Activated CD8-positive, alpha-beta T cell treated with anti-CD3 and anti-CD28 coated beads for 36 hours (primary cell): ENCODE data around the gene HBA2. TPM values are rescaled to one million over a fixed set of nuclear protein-coding genes. Genes with fewer than 3 reads are reported as not detected.

Experiments used
- ATAC-seq: fragments of 200-7000 bp; cut with Tn5 transposase; one replicate; pipeline ENCODE4 v1.10.0; 2021; ENCODE audit warnings: mild to moderate bottlenecking, moderate library complexity
- CTCF ChIA-PET: fragments of 350-600 bp; sonication (Branson Sonifier 250); formaldehyde crosslinking; loops from one replicate; lab custom pipeline; 2021; ENCODE audit warnings: antibody characterized with exemption; lab: Charles Lee
- POLR2A ChIA-PET: fragments of 350-600 bp; sonication (Branson Sonifier 250); formaldehyde crosslinking; loops from one replicate; lab custom pipeline; 2021; ENCODE audit warnings: antibody characterized with exemption; lab: Charles Lee
- DNase-seq: peaks from one replicate; pipeline ENCODE4 v3.0.0-alpha.2; 2020
- H3K27ac Mint-ChIP-seq: one replicate; pipeline ENCODE4 v1.8.0; 2021; ENCODE audit warnings: mild to moderate bottlenecking, mixed read lengths
- H3K27me3 Mint-ChIP-seq: one replicate; pipeline ENCODE4 v1.8.0; 2021; ENCODE audit warnings: mixed read lengths
- H3K36me3 Mint-ChIP-seq: one replicate; pipeline ENCODE4 v1.8.0; 2021; ENCODE audit warnings: low read depth, mixed read lengths
- H3K4me1 Mint-ChIP-seq: one replicate; pipeline ENCODE4 v1.8.0; 2021; ENCODE audit warnings: low read depth, mixed read lengths
- H3K4me3 Mint-ChIP-seq: one replicate; pipeline ENCODE4 v1.8.0; 2021; ENCODE audit warnings: mild to moderate bottlenecking, moderate library complexity, mixed read lengths
- H3K9me3 Mint-ChIP-seq: one replicate; pipeline ENCODE4 v1.8.0; 2021; ENCODE audit warnings: mixed read lengths
- intact Hi-C: fragments of 100-400 bp; cut with micrococcal nuclease; formaldehyde crosslinking; loops from one replicate; pipeline ENCODE4 v1.10.0; 2022
- total RNA-seq, 2 experiments: library from RNA; stranded (reverse); gene quantifications; one replicate each; pipeline ENCODE4 v1.2.3, GENCODE V29; 2021
- TF ChIP-seq, protein P1 (sequence below): fragments of 200-600 bp; IDR thresholded peaks from one replicate; pipeline ENCODE4 v1.8.0; 2022; ENCODE audit warnings: antibody characterized with exemption, mild to moderate bottlenecking

The HBA2 gene
- total RNA-seq, 2 experiments from 2014 or later = not detected

DNA sequence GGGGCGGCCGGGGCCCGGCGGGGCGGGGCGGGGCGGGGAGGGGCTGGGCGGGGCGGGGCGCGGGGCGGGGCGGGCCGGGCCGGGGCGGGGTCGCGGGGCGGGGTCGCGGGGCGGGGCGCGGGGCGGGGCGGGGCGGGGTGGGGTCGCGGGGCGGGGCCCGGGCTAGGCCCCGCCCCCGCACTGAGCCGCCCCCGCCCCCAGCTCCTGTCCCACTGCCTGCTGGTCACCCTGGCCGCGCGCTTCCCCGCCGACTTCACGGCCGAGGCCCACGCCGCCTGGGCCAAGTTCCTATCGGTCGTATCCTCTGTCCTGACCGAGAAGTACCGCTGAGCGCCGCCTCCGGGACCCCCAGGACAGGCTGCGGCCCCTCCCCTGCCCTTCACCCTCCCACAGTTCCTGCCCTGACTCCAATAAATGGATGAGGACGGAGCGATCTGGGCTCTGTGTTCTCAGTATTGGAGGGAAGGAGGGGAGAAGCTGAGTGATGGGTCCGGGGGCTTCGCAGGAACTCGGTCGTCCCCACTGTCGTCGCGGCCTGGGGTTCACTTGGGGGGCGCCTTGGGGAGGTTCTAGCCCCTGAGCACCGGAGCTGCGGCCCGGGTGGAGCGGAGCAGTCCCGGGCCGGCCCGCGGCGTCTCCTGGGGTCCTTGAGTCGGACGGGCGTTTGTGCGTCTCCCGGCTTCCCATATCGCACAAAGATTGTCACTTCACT is 7.7 kb upstream of the HBA2 start:
- DNase-seq (no peak), ATAC-seq (peak; percentile 31)
- H3K27me3 Mint-ChIP-seq = peaks cover 46% of the 10 kb centered on the region
- ChIA-PET CTCF (interaction anchor here (1.0 kb wide), 2 partner anchors 17 to 99 kb away, joined by 3 to 4 read pairs; no protein-coding TSS in a partner anchor), POLR2A (no interaction called here)
- intact Hi-C loops = no loop called here
- H3K4me3 Mint-ChIP-seq = no peak overlapping the region
- no peaks in the 10 kb centered on the region for H3K9me3 Mint-ChIP-seq
- H3K27ac Mint-ChIP-seq = no peak overlapping the region
- TF ChIP-seq, protein P1, sequence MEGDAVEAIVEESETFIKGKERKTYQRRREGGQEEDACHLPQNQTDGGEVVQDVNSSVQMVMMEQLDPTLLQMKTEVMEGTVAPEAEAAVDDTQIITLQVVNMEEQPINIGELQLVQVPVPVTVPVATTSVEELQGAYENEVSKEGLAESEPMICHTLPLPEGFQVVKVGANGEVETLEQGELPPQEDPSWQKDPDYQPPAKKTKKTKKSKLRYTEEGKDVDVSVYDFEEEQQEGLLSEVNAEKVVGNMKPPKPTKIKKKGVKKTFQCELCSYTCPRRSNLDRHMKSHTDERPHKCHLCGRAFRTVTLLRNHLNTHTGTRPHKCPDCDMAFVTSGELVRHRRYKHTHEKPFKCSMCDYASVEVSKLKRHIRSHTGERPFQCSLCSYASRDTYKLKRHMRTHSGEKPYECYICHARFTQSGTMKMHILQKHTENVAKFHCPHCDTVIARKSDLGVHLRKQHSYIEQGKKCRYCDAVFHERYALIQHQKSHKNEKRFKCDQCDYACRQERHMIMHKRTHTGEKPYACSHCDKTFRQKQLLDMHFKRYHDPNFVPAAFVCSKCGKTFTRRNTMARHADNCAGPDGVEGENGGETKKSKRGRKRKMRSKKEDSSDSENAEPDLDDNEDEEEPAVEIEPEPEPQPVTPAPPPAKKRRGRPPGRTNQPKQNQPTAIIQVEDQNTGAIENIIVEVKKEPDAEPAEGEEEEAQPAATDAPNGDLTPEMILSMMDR = no peak
- H3K4me1 Mint-ChIP-seq = peaks cover 5% of the 10 kb centered on the region
- no peaks in the 10 kb centered on the region for H3K36me3 Mint-ChIP-seq

DNA sequence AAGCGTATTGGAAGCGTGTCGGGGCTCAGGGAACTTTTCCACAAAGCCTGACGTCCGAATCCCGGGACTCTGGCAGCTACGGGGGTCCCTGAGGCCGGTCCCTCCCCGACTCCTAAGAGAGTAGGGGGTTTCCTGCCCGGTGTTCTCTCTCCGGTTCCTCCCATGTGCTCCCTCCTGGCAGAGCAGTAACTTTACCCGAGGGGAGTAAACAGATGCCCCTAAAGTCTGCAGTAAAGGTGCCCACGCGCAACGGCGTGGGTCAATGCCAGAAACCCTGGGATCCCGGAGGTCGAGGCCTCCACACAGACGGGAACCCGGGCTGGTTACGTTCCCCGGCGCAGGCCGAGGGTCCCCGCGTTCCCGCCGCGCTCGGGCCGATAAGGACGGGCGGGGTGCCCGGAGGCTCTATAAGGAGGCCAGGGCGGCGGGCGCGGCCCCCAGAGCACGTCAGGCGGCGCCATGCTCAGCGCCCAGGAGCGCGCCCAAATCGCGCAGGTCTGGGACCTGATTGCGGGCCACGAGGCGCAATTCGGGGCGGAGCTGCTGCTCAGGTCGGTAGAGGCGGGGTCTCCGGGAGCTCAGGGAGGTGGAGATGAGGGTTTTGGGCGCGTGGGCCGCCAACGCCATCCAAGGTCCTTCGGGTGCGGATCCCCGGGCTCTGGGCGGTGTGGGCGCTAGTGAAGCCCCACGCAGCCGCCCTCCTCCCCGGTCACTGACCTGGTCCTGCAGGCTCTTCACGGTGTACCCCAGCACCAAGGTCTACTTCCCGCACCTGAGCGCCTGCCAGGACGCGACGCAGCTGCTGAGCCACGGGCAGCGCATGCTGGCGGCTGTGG is 6.9 kb upstream of the HBA2 start, which contains the start of gene HBM:
HBM (plus strand) TSS at position 440 of the 836 bp plus-strand sequence; CDS start at position 460, 20 bp downstream.
- ATAC-seq = peak; percentile 34
- CTCF ChIA-PET = interaction anchor here (1.0 kb wide), 2 partner anchors 16 to 100 kb away, joined by 3 to 4 read pairs; no protein-coding TSS in a partner anchor
- peaks cover 8% of the 10 kb centered on the region for H3K4me1 Mint-ChIP-seq
- DNase-seq = no peak
- H3K9me3 Mint-ChIP-seq = no peaks in the 10 kb centered on the region
- H3K36me3 Mint-ChIP-seq = no peaks in the 10 kb centered on the region
- POLR2A ChIA-PET = no interaction called here
- no peak within 1 kb of the TSS for H3K27ac Mint-ChIP-seq
- H3K27me3 Mint-ChIP-seq = peaks cover 51% of the 10 kb centered on the region
- H3K4me3 Mint-ChIP-seq = no peak within 1 kb of the TSS
- TF ChIP-seq, protein P1 = no peak
- intact Hi-C loops = no loop called here

DNA sequence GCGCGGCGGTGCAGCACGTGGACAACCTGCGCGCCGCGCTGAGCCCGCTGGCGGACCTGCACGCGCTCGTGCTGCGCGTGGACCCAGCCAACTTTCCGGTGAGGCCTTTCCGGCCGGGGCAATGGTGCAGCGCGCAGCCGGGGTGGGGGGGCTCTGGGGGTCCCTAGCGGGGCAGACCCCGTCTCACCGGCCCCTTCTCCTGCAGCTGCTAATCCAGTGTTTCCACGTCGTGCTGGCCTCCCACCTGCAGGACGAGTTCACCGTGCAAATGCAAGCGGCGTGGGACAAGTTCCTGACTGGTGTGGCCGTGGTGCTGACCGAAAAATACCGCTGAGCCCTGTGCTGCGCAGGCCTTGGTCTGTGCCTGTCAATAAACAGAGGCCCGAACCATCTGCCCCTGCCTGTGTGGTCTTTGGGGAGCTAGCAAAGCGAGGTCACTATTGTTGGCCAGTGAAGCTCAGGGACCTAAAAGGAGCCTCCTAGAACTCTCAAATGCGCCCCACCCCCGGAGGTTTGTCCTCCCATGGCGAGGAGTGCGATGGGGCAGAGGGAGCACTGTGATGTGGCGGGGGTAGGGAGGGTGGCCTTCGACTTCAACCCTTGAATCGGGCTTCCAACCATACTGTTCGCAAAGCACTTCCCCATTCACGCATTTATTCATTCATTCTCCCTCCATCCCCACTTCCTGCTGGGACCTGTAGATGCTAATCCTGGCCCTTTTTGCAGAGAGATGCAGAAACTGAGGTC is 6.1 kb upstream of the HBA2 start:
- POLR2A ChIA-PET = no interaction called here
- peaks cover 10% of the 10 kb centered on the region for H3K4me1 Mint-ChIP-seq
- H3K27ac Mint-ChIP-seq = no peak overlapping the region
- CTCF ChIA-PET = no interaction called here
- TF ChIP-seq, protein P1 = no peak
- intact Hi-C loops = no loop called here
- H3K27me3 Mint-ChIP-seq = peaks cover 51% of the 10 kb centered on the region
- no peaks in the 10 kb centered on the region for H3K9me3 Mint-ChIP-seq
- ATAC-seq (no peak), DNase-seq (no peak)
- H3K4me3 Mint-ChIP-seq = no peak overlapping the region
- no peaks in the 10 kb centered on the region for H3K36me3 Mint-ChIP-seq

DNA sequence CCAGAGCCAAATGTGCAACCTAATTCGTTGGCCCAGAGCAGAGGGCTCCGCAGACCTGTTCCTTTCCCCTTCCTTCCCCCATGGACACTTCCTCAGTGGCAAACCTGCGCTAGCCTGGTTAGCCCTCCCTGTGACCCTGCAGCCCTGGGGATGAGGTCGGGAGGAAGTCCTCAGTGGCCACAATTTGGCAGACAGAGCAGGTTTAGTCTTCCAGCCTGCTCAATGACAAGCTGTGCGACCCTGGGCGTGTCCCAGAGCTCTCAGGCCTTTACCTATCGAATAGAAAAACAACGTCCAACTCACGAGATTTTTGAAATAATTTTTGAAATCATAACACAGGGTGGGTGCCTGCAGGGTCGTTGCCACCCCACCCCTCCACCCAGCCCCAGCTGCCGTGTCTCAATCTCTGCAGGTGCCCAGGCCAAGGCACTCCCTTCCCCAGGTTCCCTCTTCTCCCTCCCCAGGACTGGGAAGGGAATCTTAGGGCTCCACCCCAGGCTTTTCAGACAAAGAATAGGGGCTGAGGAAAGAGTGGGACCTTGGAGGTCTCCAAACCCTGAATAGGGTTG is 5.5 kb upstream of the HBA2 start:
- Mint-ChIP-seq H3K27me3 (peaks cover 53% of the 10 kb centered on the region), H3K36me3 (no peaks in the 10 kb centered on the region), H3K4me1 (peaks cover 12% of the 10 kb centered on the region), H3K4me3 (no peak overlapping the region), H3K9me3 (no peaks in the 10 kb centered on the region), H3K27ac (no peak overlapping the region)
- ATAC-seq = no peak
- intact Hi-C loops = no loop called here
- TF ChIP-seq, protein P1 = no peak
- POLR2A ChIA-PET = interaction anchor here (1.2 kb wide), 1 partner anchor 13 kb away, joined by 3 read pairs; the partner anchor contains the start of gene HBQ1
- CTCF ChIA-PET = interaction anchor here (1.3 to 2.3 kb wide), 2 partner anchors 13 to 102 kb away, joined by 4 to 8 read pairs; partner anchors contain the start of gene HBQ1
- DNase-seq = no peak
